ENCODE measurements around the gene LRMDA.

- no peak for TF ChIP-seq MXI1 (IDR thresholded peaks at IDR 0.05; ENCODE audit: borderline replicate concordance, low read depth, low read length)
- no peak for TF ChIP-seq TCF7 (IDR thresholded peaks at IDR 0.05; ENCODE audit: low read depth)
- TF ChIP-seq IRF9 (CRISPR knock-in tag; IDR thresholded peaks at IDR 0.05; ENCODE audit: borderline replicate concordance) = no peak
- TF ChIP-seq KAT7 (CRISPR knock-in tag; IDR thresholded peaks at IDR 0.05; ENCODE audit: borderline replicate concordance) = no peak
- no peak for TF ChIP-seq SMC3 (IDR thresholded peaks at IDR 0.05; ENCODE audit: low read length)
These were observed 658.2 kb downstream of the LRMDA start for GRCh38 chr10:76089556-76090180.

All from HepG2 (cell line).